ENCODE measurements around the gene RHBDF1.
"Not testable (repeated sequence)": the region's sequence is repeated elsewhere in the genome, so short reads cannot be mapped to it uniquely, and the experiment has no call there.

Gene RHBDF1

DNA sequence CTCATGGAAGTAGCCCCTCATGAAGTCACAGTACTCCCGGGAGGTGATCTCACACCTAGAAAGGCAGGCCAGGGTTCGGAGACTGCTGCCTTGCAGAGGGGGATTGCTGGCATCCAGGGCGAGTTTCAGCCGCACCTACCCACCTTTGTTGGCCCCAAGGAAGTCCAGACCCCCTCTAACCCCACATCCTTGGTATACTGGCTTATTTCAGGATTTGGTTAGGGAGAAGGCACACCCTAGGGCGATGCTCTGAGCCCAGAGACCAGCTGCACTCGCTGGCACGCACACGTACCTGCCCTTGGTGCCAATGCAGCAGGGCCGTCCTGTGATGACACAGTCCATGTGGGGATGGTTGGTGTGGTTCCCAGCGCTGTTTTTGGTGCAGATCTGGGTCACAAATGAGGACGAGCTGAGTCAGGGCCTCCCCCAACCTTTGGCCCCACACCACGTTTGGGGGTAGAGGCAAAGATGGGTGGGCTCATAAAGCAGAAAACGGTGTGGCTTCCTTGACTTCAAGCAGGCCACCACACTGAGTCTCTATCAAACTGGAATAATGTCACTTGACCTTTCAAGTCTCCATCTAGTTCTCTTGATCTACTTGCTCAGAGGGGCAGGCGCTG, 12.9 kb downstream of the RHBDF1 start:
- no peak for DNase-seq (ENCODE audit: low read depth in 2 of 2)

DNA sequence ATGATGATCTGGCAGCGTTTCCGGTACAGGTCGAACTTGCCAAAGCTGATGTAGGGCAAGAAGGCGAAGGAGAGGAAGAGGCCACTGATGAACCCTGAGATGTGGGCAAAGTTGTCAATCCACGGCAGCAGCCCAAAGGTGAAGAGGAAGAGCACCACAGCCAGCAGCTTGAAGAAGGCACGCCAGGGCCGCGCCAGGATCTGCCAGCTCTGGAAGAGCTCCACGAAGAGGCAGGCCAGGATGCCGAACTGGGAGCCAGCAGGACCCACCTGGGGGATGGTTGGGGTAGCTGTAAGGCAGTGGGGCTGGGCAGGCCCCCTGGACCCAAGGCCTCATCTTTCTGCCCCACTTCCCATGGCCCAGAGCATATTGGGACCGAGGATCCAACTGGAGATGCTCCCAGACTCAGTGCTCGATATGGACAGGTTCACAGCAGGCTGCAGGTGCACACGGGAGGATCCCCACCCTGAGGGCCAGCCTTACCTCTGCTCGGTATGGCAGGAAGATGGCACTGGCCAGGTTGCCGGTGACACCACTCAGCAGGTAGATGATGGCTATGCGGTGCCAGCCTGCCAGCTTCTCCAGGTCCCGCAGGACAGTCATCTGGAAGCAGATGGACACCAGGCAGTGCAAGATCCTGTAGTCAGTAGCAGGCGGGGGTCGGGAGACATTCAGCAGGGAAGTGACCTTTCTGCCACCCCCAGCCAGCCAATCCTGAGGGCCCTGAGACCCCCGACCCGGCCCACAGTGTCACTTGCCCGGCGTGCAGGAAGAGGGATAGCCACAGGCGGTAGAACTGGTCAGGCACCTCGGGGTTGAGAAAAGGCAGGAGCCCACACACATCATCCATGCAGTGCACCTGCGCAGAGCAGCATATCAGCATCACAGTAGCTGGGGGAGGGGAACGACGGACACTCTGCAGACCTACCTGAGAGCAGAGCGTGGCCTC, 13.7 kb downstream of the RHBDF1 start:
- DNase-seq (ENCODE audit: low read depth in 2 of 2) = no peak

DNA sequence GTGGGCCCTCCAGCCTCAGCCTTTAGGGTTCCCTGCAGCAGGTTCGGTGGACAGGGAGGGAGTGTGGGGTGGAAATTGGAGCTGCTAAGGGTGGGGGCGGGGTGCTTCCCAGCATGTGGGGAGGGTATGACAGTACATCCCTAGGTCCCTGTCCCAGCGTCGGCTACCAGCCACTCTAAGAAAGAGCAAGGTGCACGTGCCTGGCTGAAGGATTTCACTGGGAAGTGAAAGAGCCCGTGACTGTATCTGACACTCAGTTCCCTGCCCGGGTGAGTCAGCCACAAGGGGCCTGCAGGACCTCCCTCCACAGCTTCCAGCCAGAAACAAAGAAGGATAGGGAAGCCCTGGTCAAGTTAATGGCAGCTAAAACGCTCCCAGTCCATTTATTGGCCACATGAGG, 14.7 kb downstream of the RHBDF1 start:
- no peak for DNase-seq (ENCODE audit: low read depth in 2 of 2)

DNA sequence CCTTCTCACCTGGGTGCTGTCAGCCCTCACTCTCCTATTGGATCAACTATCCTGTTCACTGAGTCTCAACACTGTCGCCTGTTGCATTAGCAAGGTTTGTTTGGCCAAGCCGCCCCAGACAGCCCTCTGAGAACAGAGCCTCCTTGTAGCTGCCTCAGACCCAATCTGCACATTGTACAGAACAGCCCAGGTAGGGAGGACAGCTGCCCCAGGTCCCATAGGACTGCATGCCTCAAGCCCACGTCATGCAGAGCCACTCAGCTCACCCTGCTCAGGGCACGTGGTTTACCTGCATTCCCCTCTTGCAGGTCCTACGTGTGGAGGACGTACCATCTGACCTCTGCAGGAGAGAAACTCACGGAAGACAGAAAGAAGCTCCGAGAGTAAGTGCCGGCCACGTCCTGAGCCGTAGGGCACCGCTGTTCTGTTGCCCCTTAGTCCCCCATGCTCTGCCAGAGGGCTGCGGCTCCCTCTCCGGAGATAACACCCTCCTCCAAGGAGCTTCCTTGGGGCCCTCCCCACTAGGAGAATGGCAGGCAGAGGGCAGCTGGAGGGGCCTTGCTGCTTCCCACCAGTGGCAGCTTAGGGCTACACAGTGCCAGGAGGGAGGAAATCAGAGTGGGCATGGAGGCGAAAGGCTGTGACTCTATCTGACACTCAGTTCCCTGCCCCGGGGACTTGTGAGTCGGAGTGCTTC, 16.1 kb downstream of the RHBDF1 start:
- DNase-seq (ENCODE audit: low read depth in 2 of 2) = no peak

DNA sequence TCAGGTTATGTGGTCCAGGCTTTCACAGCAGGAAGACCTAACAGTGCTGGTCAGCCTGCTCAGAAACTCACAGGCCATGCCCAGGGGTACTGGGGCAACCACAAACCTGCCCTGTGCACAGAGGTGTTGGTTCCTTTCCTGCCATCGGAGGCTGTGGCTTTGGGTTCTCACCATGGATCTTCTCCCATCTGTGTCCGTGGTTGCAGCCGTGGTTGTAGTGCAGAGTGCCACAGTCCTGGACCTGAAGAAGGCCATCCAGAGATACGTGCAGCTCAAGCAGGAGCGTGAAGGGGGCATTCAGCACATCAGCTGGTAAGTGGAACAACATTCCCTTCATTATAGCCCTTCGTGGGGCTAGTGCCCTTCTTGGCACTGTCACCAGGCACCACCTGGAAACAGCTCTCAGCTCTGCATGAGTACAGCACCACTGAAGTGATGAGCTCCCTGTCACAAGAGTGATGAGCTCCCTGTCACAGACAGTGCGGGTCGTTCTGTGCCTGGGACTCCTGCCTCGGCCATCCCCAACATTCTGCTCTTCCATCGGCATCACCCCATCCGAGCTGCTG, 16.8 kb downstream of the RHBDF1 start:
- no peak for DNase-seq (ENCODE audit: low read depth in 2 of 2)

DNA sequence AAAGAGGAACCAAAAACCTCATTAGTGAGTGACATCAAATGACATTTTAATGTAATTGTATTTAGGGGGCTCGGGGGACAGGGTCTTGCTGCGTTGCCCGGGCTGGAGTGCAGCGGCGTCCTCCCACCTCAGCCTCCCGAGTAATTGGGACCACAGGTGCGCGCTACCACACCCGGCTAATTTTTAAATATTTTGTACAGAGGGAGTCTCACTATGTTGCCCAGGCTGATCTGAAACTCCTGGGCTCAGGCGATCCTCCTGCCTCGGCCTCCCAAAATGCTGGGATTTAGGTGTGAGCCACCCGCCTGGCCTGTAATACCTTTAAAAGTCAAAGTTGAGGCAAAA, 18.2 kb downstream of the RHBDF1 start:
- DNase-seq (ENCODE audit: low read depth in 2 of 2) = no peak

DNA sequence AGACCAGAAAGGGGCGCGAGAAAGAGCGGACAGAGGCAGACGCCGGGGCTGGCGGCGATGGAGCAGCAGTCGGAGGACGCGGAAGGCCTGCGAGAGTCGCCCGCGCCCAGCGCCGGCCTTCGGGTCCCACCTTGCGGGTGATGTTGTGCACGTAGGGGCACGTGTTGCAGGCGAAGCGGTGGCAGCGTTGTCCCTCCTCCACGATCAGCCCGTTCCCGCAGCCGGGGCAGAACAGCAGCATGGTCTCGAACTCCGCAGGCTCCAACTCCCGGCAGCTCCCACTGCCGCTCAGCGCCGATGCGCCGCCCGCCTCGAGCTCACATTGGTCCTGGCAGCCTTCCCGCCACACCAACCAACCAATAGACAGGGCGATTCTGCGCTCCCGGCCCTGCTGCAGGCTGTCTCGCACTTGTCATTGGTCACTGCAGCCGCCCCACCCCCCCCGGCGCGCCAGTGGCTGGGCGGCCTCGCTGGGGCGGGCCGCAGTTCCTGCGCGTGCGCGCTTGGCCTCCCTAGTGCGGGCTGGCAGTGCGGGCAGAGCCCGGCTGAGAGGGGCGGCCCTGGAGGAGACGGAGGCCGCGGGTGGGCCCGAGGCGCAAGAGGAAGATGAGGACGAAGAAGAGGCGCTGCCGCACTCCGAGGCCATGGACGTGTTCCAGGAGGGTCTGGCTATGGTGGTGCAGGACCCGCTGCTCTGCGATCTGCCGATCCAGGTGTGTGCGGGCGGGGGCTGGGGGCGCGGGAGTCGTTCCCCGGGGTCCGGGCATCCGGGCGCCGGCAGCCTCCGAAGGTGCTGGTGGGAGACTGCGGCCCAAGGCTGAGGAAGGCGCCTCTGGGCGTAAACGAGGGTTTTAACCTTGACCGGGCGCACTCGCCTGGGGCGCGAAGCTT, 18.8 kb downstream of the RHBDF1 start, which contains the start of the genes POLR3K and SNRNP25:
Gene POLR3K (minus strand): TSS at position 263 of the 891 bp plus-strand sequence. CDS start 22 bp downstream, at position 241.
Gene SNRNP25 (plus strand): TSS at position 483 of the 891 bp plus-strand sequence. CDS start 189 bp downstream, at position 672.
- DNase-seq (ENCODE audit: low read depth in 2 of 2) = peak; percentile 96

DNA sequence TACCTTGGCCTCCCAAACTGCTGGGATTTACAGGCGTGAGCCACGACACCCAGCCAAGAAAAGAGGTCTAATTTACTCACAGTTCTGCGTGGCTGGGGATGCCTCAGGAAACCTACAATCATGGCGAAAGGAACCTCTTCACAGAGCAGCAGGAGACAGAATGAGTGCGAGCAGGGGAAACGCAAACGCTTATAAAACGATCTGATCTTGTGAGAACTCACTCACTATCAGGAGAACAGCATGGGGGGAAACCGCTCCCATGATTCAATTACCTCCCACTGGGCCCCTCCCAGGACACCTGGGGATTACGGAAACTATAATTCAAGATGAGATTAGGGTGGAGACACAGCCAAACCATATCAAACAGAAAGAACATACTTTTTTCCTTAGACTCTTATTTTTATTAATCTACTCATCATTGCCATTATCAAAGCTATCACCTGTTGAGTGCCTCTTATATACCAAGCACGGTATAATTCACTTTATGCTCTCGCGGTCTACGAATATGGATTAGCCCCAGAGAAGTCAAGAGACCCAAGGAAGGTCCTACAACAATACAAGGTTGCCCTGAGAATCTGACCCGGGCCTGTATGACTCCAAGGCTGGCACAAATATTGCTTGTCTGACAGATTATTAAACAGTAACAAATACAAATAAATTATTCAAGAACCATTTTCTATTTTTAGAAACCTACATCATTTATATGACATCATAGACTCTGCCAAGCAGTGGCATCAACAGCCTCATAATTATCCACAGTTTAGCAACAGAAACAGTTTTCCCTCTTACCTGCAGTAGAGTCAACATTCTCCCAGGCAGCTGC, 21.5 kb downstream of the RHBDF1 start:
- no peak for DNase-seq (ENCODE audit: low read depth in 2 of 2)

DNA sequence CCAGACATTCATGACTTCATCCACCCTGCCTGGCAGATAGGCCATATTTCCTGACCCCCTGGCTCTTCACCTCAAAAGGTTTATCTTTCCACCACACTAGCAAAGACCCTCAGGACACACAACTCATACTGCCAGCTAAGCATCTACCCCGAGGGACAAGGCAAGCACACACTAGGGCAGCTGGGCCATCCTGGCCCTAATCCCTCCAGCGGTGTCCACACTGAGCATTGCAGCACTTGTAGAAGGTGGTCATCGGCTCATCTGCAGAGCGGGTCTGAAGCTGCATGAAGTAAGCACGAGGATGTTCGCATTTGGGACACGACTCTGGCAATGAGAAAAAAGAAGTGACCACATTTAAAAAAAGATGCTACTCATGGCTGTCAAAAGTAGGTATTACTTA, 25.2 kb downstream of the RHBDF1 start:
- no peak for DNase-seq (ENCODE audit: low read depth in 2 of 2)

DNA sequence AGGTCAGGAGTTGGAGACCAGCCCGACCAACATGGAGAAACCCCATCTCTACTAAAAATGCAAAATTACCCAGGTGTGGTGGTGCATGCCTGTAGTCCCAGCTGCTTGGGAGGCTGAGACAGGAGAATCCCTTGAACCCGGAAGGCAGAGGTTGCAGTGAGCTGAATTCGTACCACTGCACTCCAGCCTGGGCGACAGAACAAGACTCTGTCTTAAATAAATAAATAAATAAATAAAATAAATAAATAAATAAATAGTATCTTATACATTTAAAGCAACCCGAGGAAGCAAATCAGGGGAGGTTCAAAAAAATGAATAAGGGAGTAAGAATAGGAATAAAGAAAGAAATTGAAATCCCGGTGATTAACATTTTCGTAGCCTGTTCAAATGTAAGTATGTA, 25.9 kb downstream of the RHBDF1 start:
- DNase-seq (ENCODE audit: low read depth in 2 of 2) = not testable (repeated sequence)

DNA sequence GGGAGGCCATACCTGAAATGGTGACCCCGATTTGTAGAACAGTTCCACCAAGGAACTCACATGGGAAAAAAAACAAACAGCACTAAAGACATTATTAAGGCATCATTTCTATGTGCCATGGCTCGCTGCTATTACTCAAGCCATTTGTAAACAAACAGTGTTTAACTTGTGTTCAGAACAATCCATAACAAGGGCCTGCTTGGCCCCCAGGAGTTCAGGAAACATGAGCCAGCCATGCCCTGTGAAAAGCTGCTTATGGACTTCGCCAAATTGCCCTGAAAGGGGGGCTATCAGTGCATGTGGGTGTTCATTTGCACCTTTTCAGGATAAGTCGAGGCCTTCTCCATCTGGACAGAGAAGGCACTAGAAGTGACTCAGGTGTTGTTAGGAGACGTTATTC, 27.0 kb downstream of the RHBDF1 start:
- DNase-seq (ENCODE audit: low read depth in 2 of 2) = no peak

DNA sequence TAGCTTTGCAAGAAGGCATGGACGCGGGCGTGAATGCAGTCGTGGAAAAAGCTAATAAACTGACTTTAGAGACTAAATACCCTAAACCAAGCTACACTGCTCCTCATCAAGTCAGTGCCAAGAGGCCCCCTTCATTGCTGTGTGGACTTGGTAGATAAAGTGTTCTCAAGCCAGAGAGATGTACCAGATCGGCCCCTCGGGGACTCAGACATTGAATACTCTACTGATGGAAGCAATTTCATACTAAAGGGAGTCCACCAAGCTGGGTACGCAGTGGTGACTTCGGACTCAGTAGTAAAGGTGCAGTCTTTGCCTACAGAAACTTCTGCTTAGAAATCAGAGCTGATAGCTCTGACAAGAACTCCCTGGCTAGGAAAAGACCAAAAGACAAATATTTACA, 27.8 kb downstream of the RHBDF1 start:
- DNase-seq (ENCODE audit: low read depth in 2 of 2) = no peak

DNA sequence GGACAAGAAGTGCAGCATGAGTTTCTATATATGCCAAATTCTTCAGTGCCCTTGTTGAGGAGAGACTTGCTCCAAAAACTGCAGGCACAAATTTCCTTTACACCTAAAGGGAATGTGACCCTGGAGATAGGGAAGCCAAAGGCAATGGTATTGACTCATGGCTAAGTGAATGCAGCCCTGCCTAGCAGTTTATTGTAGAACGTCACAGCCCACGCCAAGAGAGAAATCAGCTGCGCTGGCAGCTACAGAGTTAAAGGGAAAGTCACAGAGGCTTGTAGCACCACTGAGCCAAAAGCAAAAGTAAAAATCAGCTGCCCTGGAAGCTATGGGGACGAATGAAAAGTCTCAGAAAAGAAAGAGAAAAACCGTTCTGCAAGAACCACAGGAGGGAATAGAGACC, 29.1 kb downstream of the RHBDF1 start:
- no peak for DNase-seq (ENCODE audit: low read depth in 2 of 2)

DNA sequence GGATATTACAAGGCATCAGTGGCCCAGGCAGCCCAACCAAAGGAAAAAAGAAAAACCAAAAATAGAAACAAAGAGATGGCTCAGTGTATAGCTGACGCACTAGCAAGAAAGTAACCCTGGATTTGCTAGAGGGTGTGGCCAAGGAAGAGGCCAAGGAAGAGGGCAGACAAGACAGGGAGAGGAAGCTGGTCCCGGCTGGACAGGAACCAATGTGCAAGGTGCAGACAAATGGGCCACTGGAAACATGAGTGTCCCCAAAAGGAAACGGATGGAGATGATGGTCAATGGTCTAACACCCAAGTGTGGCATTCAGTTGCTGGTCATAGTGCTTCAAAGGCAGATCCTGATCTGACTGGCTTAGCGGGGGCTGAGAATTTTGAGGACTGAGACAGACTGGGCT, 29.7 kb downstream of the RHBDF1 start:
- no peak for DNase-seq (ENCODE audit: low read depth in 2 of 2)

DNA sequence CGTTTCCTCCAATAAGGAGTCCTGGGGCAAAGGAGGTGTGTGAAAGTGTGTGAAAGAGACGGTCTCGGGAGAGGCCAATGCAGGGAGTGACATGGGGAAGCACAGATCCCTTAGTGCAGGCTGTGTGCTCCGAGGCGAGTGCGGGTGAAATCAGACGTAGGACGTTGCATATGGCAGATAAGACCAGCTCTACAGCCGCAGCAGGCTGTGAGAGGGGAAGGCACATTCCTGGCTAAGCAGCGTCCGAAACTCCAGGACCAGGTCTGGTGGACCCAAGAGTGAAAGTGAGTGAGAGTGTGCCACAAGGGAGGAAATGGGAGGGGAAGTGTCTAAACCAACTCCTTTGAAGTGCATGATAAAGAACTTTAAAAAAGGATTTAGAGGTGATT, 30.4 kb downstream of the RHBDF1 start:
- no peak for DNase-seq (ENCODE audit: low read depth in 2 of 2)

DNA sequence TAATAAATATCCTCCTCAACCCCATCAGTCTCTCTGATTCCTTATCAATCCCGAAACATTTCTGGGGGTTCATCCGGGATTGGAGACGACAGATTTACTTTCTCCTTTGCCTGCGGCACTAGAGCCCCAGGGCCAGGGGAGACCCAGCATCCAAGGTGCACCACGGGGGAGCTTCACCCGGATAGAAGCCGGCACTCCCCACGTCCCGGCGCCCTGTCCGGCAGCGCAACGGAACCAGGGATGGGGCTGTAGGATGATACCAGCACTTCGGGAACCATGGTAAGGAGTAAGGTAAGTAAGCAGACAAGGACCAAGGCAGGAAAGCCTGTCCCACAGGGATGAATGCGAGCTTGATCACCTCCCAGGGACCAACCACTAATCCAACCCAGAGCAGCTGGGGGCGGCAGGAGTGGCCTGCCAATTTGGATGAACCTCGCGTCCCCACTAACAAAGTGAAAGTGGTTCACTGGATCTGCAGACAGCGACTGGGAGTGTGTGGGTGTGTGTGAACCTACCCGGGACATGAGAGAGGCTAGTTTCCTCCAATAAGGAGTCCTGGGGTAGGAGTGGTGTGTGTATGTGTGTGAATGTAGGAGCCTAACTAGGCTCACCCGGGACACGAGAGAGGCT, 30.9 kb downstream of the RHBDF1 start:
- DNase-seq (ENCODE audit: low read depth in 2 of 2) = no peak

DNA sequence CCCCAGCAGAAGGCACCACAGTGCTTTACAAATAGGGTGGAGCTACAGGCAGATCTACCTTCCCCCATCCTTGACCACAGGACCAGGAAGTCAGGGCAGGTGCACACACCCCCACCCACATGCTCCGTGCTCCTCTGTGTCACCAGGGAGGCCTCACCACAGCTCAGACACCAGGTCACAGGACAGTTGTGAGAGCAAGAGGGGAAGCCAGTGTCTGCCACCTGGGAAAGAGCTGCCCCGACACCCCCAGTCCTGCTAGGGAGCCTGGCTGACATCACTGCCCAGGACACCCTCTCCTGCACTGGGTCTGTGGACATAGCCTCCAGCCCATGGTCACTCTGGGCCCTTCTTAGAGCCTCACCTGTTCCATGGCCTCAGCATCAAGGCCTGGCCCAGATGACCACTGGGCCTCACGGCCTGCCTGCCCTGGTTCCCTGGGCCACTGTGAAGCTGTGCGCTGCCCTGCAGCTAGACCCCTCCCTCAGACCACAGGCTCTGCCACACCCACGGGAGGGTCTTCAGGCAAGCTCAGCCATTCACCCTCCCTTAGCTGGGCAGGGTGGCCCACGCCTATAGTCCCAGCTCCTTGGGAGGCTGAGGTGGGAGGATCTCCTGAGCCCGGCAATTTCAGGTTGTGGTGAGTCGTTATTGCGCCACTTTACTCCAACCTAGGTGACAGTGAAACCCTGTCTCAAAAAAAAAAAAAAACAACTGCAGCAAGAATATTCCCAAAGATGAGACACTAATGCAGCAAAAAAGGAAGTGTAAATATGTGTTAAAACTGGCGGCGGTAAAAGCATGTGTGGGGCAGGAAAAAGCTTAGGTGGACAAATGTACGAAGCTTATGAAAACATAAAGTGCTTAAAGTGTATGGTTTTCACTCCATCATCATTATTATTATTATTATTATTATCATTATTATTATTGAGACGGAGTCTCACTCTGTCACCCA, 33.2 kb downstream of the RHBDF1 start:
- peak; percentile 36 to 38 for DNase-seq (ENCODE audit: low read depth in 2 of 2)

DNA sequence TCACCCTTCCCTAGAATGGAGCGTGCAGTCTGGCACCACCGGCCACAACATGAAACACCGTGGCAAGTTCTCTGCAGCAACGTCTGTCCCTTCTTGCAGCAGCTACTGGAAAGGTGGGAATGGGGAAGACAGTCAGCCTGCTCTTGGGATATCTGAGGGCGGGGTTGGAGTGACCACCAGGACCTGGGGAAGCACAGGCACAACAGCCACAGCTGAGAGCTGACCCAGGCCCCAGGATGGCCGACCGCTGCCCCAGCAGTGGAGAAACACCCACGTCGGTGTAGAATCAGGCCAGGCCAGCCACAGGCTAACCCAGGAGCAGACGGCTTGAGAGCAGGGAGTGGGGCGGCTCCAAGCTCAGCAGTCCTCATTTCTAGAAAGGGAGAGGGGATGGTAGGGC, 34.2 kb downstream of the RHBDF1 start:
- DNase-seq (ENCODE audit: low read depth in 2 of 2) = not testable (repeated sequence)

DNA sequence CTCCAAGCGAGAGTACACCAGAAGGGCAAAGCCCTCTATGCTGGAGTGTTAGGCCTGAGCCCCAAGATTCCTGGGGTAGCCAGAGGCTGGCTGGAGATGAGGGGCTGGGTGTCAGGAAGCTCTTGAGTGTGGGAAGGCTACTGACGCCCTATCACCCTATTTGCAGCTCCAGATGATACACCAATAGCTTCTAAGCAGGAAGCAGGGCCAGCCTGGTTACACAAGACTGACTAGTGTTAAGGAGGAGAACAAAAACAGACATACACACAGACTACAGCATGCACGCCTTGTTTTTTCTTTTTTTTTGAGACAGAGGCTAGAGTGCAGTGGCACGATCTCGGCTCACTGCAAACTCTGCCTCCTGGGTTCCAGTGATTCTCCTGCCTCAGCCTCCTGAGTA, 34.9 kb downstream of the RHBDF1 start:
- DNase-seq (ENCODE audit: low read depth in 2 of 2) = no peak

Data from stimulated activated CD8-positive, alpha-beta memory T cell treated with anti-CD3 and anti-CD28 coated beads, Interleukin-7, amount 100 ng/mL, for 4 hours (primary cell).